Measurements from ENCODE around the gene PTPRU.

The PTPRU gene

DNA sequence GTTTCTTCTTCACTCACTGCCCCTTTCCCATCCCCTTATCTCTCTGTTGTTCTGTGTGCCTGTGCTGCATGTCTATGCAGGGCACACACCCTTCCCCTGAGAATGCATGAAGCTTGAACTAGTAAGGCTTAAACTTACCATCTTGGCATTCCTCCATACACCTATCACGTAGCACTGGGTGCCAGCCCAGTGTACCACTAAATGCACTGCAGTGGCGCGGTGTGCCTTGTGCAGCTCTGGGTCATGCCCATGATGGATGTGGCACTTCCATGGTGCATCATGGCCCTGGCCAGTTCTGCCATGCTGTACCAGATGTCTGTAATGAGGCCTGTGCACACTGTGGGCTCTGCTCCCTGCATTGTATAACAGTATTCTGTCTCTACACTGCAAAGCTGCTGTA, 10.7 kb downstream of the PTPRU start:
- no peak for DNase-seq

DNA sequence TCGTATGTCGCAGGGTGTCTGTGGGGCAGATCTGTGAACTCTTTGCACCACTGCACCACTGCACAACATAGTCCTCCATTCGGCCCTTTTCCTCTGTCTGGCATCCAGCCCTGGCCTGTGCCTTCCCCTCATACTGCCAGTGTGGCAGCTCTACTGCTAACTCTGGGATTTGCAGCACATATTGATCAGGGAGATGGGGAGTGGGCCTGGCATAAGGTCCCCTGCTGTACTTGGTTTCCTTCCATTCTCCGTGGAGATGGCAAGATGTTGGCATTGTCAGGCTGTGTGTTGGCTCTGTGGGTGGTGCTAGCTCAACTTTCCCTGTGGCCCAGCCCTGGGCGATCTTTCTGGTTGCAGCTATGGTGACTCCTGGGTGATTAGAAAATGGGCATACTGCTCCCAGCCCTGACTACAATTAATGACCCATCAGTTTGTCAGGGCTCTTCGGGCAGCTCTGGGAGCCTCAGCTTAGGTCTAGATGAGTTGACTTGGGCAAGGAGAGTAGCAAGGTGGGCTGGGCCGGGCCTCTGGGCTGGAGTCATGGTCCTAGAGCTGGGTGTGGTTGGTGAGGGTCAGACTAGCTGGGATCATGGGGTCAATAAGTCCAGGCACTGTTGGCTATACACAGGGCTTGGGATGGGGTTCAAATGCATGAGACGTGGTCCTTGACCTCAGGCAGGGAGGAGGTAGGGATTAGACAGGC, 11.4 kb downstream of the PTPRU start:
- no peak for DNase-seq

DNA sequence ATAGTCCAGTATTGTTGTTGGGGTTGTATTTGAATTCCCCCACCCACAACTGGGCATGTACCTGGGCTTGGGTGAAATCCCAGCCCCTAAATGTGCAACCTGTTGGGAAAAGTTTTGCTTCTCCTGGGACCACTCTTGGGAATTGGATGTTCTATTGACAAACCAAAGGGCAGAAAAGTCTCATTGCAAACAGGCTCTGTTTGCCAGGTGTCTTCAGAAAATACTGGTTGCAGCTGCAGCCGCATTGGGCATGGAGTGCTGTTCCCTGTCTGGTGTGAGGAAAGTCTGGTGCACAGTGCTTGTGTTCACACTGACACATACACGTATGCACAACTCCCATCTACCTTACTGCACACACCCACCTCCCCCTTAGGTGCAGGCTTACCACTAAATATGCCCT, 12.1 kb downstream of the PTPRU start:
- DNase-seq = no peak

DNA sequence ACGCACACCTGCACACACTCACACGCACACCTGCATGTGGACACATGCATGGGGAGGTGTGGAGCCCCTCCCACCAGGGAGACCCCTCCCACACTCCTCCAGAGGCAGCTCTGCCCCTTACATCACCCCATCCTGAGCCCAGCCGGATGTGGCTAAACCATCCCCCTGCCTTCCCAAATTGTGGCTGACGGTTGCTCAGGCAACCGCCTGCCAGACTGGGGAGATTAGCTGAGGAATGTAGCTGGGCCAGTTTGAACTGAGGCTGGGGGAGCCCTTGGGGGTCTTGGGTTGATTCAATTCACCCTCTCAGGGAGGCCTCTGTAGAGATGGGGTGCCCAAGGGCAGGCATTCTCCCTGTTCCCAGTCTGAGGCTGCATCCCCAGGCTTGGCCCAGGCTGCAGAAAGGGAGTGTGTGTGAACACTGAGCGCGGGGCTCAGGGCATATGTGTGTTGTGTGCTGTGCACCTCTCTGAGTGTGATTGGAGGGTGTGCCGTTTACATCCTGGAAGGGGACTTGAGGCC, 12.9 kb downstream of the PTPRU start:
- DNase-seq = no peak

DNA sequence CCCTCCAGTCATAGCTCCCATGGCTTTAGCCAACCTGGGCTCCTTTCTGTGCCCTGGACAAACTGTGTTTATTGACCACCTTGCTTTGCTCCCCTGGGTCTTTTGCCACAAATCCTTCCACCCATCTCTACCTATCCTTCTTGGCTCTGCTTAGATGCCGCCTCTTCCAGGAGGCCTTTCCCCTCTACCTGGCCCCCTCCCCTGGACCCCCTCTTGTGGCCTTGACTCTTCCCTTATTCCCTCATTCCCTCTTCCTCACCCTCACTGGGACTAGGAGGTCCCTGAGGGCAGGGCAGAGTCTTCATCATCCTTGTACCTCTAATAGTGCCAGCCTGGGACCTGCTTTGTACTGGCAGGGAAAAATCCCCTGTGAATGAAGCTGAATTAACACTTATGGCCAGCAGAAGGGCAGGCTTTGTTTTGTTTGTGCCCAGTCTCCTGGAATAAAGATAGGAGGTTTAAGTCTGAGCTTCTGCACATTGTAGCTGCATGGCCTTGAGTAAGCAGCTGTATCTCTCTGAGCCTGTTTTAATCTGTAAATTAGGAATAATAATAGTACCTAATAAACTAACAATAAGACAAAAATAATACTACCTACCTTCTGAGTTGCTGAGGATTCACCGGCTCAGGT, 13.7 kb downstream of the PTPRU start:
- DNase-seq = no peak

DNA sequence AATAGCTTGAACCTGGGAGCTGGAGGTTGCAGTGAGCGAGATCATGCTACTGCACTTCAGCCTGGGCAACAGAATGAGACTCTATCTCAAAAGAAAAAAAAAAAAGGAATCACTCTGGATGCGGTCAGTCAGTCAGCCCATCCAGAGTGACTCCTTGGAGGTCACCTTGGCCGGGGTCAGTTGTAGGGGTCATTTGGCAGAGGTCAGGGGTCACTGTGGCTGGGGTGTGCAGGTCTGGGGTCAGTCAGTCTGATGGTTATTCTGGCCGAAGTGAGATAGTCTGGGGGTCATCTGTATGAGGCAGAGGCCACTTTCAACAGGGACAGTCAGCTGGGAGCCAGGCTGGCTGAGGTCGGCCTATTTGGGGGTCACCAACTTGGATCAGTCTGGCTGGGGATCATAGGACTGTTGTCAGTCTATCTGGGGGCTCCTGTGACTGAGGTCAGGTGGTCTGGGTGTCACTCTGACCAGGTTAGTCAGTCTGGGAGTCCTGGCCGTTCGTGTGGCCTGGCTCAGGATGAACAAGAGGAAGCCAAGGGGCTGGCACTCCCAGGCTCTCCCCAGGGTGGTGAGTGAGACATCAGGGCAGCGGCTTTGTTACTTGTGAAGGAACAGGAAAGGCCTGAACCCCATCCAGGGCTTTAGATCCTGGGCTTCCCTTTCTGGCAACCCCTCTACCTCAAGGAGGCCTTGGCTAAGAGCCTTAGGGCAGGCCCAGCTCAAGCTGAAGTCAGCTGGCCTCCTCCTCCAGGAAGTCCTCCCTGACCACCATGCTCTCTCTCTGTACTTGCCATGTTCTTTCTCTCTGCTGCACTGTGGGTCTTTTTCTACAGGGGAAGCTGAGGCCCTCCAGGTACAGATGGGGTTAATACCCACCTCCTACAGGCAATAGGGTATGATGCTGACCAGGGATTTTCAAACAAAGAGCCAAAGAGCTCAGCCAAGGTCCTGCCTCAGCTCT, 15.1 kb downstream of the PTPRU start:
- DNase-seq = no peak

DNA sequence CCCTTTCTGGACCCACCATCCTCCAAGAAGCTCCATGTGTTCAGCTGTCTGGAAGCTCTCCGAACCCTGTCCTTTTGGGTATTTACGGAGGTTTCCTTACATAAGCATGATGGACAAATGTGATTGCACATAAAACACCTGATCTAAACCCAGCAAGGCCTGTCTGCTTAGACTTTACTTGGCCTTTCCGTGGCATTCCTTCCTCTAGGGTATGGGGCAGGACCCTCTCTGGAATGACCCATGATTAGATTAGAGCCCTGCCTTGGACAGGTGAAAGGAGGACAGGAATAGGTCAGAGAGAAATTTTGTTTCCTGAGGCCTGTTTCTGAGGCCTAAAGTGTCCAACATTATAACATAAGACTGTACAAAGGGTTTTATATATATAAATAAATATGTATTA, 16.9 kb downstream of the PTPRU start:
- no peak for DNase-seq

DNA sequence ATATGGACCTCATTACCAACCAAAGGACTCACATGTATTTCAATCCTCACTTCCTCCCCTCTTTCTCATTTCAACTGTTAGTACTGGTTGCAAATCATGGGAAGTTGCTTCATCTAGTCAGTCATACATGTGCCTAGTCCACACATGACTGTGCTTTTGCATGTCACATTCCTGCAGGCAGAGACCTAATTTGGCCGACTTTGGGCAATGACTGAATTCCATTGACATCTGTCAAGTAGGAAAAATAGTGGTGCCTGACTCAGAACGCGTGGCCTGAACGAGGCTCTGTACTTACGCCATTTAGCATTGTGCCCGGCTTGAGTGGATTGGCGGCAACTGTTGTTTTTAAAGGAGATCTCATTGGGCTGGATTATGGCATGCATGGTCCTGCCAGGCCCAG, 18.0 kb downstream of the PTPRU start:
- DNase-seq = no peak

DNA sequence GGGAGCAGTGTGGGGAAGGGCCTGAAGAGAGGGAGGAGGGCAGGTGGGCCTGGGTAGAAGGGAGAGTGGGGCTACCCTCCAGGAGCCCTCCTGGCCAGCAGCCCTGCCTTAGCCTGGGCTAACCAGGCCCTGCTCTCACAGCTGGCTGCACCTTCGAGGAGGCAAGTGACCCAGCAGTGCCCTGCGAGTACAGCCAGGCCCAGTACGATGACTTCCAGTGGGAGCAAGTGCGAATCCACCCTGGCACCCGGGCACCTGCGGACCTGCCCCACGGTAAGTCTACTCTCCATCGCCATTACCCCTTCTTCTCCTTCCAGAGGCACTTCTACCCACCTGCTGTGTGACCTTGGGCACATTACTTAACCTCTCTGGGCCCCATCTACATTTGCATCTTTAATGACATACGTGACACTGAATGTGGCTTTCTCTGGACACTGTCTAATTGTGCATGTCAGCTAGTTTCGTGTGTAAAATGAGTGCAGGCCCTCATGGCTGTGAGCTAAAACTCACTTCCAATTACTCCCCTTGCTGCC, 18.9 kb downstream of the PTPRU start:
- DNase-seq = no peak

DNA sequence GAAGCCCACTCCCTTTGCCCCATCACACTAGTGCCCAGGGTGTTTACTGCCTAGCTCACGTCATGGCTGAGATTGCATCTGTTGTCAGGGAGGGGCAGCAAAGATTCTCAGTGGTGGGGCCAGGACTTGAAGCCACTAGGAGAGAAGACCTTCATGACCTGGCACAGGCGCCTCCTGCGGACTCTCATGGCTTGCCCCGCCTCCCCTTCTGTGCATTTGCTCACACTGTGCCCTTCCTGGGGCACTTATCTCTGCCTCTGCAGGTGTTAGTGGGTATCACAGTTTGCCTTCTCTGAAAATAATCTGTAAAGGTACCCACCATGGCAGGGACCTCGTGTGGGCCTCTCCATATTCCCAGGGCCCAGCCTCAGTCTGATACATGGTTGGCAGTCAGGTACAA, 20.1 kb downstream of the PTPRU start:
- no peak for DNase-seq

DNA sequence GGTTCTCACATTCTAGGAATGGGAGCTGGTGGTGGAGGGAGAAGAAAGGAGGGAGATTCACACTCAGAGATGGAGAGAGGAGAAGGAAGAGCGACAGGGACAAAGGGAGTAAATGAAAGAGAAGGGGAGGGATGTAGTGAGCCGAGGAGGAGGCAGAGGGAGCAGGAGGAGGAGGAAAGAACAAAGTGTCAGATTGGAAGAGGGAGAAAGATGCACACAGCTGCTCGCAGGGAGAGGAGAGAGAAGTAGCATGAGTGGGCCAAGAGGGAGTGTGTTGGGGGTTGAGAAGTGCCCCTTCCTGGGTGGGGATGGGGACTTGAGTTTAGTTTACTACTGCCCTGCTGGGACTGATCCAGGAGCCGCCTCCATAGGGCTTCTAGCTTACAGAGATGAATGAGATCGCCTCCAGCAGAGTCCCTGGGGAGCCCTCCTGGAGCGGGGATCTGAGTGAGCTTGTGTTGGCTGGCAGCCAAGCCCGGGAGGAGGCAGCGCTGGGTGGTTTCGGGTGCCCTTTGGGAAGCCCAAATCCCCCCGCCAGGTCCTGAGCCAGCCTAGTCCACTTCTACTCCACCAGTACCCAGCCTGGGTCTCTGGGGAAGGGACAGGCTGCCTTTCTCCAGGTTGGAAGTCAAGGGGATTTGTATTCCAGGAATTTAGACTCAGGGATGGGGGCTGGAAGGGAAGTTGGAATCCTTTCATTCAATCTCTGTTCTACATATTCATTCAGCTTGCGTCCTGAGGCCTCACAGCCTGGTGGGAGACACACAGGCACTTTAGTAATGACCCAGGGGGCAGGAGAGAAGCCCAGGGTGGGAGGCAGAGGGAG, 20.9 kb downstream of the PTPRU start:
- DNase-seq = no peak

DNA sequence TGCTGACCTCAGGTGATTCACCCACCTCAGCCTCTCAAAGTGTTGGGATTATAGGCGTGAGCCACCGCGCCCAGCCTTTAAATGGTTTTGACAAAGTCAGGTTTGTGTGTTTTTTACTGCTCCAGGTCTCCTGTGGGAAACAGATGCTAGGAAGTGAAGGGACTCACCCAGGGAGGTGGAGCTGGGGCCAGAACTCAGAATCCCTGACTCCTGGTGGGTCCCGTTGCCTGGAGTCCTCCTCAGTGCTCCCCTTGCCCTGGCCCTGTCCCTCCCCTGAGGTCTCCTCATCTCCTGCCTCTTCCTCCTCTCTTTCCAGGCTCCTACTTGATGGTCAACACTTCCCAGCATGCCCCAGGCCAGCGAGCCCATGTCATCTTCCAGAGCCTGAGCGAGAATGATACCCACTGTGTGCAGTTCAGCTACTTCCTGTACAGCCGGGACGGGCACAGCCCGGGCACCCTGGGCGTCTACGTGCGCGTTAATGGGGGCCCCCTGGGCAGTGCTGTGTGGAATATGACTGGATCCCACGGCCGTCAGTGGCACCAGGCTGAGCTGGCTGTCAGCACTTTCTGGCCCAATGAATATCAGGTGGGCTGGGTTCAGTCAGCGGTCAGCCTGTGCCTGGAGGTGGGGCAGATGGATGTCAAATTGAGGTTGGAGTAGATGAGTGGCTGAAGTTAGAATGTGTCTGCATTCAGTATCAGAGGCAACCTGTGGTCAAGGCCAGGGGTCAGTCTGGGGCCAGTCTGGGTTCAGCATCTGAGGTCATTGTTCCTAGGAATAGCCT, 22.1 kb downstream of the PTPRU start:
- no peak for DNase-seq

DNA sequence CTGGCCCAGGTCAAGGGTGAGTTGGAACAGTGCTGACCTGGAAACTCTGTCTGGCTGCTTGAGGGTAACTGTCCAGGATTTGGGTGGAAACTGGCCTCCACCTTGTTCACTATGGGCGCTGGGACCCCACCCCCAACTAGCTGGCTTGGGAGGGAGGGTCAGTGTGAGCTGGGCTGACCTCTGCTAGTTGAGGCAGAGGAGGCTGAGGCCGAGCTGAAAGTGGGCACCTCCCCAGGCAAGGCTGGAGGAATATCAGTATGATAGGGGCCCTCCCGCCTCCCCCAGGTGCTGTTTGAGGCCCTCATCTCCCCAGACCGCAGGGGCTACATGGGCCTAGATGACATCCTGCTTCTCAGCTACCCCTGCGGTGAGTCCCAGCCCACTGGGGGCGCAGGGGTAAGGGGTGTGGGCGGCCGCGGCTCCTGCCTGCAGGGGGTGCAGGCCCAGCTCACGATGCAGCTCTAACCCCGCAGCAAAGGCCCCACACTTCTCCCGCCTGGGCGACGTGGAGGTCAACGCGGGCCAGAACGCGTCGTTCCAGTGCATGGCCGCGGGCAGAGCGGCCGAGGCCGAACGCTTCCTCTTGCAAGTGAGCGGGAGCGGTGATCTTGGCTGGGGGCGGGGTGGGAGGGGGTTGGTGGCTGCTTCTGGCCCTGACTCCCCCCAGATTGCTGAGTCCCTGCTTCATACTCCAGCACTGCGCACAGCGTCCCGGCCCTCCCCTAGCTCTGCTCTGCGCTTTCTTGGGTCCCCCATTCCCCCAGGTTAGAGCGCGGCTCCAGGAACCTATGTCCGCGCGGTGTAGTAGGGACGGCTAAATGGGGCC, 22.9 kb downstream of the PTPRU start:
- no peak for DNase-seq

DNA sequence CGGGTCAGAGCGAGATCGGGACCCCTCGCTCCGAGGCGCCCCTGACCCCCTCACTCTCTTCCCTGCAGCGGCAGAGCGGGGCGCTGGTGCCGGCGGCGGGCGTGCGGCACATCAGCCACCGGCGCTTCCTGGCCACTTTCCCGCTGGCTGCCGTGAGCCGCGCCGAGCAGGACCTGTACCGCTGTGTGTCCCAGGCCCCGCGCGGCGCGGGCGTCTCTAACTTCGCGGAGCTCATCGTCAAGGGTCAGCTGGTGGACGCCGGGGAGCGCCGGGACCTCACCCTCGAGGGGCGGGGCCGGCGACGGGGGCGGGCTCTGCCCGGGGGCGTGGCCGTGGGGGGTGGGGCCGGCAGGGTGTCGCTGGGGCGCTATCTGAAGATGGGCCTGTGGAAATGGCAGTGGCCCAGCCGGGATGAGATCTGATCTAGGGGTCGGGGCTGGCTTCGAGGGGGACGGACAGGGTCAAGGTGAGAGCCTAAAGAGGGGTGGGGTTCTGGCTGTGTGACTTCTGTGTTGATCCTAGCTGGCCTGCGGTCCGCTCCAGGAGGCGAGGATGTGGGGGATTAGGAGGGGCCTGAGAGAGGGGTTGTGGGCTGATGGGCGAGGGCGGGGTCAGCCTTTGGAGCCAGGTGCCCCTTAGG, 23.6 kb downstream of the PTPRU start:
- no peak for DNase-seq

DNA sequence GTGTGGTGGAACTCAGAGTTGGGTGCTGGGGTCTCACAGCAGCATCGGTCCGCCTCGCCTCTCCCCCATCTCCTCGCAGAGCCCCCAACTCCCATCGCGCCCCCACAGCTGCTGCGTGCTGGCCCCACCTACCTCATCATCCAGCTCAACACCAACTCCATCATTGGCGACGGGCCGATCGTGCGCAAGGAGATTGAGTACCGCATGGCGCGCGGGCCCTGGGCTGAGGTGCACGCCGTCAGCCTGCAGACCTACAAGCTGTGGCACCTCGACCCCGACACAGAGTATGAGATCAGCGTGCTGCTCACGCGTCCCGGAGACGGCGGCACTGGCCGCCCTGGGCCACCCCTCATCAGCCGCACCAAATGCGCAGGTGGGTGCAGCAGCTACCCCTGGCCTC, 24.2 kb downstream of the PTPRU start:
- DNase-seq = no peak

DNA sequence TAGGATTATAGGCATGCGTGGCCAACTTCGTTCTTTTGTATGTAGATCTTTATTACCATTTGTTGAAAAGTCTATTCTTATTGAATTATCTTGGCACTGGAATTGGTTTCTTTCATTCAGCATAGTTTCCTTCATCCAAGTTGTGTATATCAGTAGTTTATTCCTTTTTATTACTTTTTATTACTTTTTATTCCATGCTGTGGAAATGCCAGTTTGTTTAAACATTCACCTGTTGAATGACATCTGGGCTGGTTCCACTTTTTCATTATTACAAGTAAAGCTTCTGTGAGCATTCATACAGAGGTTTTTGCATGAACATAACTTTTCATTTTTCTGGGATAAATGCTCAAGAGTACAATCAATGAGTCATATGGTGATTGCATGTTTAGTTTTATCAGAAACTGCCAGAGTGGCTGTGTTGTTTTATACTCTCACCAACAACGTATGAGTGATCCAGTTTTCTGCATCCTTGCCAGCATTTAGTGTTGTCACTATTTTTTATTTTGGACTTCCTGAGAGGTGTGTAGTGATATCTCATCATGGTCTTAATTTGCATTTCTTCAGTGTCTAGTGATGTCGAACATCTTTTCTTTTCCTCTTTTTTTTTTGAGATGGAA, 28.6 kb downstream of the PTPRU start:
- no peak for DNase-seq

DNA sequence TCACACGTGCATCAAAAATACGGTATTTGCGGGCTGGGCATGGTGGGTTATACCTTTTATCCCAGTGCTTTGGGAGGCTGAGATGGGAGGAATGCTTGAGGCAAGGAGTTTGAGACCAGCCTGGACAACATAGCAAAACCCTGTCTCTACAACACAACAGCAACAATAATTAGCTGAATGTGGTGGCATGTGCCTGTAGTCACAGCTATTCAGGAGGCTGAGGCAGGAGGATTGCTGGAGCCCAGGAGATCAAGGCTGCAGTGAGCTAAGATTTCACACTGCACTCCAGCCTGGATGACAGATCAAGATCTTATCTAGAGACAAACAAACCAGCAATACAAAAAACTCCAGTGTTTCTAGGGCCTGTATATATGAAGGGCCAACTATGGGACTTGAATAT, 30.6 kb downstream of the PTPRU start:
- DNase-seq = no peak

DNA sequence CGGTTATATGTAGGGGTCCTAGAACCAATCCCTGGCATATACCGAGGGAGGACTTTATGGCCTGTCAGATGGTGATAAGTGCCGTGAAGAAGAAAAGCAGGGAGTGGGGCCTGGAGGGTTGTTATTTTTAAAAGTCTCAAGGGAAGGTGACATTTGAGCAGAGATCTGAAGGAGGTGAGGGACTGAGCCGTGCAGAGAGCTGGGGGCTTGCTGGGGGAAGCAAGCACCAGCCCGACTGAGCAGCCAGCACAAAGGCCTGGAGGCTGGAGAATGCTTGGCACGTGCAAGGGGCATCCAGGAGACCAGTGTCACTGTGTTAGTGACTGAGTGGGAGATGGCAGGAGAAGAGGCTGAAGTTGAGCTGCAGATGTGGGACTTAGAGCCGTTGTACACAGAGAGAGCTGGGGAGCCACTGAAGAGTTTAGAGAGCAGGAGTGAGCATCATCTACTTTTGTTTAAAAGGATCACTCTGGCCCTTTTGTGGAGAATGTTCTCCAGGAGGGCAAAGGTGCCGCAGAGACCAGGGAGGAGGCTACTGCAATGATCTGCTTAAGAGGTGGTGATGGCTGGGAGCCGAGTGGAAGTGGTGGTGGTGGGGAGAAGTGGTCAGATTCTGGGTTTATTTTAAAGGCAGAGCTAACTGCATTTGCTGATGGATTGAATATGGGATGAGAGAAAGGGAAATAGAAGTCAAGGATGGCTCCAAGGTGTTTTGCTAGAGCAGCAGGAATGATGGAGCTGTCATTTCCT, 31.2 kb downstream of the PTPRU start:
- no peak for DNase-seq

DNA sequence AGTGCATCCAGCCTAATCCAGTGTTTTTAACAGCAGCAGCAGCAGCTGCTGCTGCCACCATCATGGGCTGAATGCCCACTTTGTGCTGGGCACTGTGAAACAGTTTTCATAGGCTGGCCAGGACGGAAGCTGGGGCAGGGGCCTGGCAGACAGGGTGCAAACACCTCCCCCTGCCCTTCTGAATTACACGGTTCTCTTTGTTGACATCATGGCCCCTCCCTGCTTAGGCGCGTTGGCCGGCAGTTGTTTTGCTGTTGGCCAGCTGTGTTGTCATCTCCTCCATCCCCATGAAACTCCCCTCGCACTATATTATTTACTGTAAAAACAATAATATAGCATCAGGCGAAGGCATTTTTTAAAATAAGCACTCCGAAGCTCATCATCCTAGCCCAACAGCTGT, 33.1 kb downstream of the PTPRU start:
- DNase-seq = no peak

Data from T-helper 1 cell (primary cell).